Activated CD4-positive, alpha-beta T cell treated with anti-CD3 and anti-CD28 coated beads for 4 hours (primary cell): ENCODE data around the gene YARS2.
"Not testable (repeated sequence)": the region's sequence is repeated elsewhere in the genome, so short reads cannot be mapped to it uniquely, and the experiment has no call there.

Experiments
- DNase-seq, 2 donors: peaks; one replicate each; pipeline ENCODE4 v3.0.0-alpha.2; 2020

The YARS2 gene

GRCh38 chr12:32742133-32742532 lies 13.6 kb downstream of the YARS2 start:
- DNase-seq, result no peak

- no peak for DNase-seq
Measured at GRCh38 chr12:32739279-32739678, 16.4 kb downstream of the YARS2 start.

GRCh38 chr12:32737715-32738114 lies 18.0 kb downstream of the YARS2 start:
- no peak for DNase-seq

GRCh38 chr12:32736445-32736844 lies 19.3 kb downstream of the YARS2 start:
- DNase-seq, result no peak

- no peak for DNase-seq
Measured at GRCh38 chr12:32734952-32735351, 20.7 kb downstream of the YARS2 start.

GRCh38 chr12:32727237-32727636 lies 28.5 kb downstream of the YARS2 start:
- DNase-seq, result no peak

- DNase-seq, result no peak
Measured at GRCh38 chr12:32726286-32726685, 29.4 kb downstream of the YARS2 start.

- not testable (repeated sequence) for DNase-seq
Measured at GRCh38 chr12:32725308-32725707, 30.4 kb downstream of the YARS2 start.

GRCh38 chr12:32718926-32719325 lies 36.8 kb downstream of the YARS2 start:
- DNase-seq, result no peak

- DNase-seq, result no peak
Measured at GRCh38 chr12:32714772-32715171, 40.9 kb downstream of the YARS2 start.

GRCh38 chr12:32708926-32709325 lies 46.8 kb downstream of the YARS2 start:
- no peak for DNase-seq

- DNase-seq, result no peak
Measured at GRCh38 chr12:32706335-32707024, 49.2 kb downstream of the YARS2 start.

GRCh38 chr12:32705783-32706182 lies 49.9 kb downstream of the YARS2 start:
- no peak for DNase-seq

GRCh38 chr12:32702946-32703345 lies 52.8 kb downstream of the YARS2 start:
- no peak for DNase-seq

GRCh38 chr12:32702473-32702872 lies 53.2 kb downstream of the YARS2 start:
- no peak for DNase-seq

GRCh38 chr12:32699437-32699836 lies 56.3 kb downstream of the YARS2 start:
- not testable (repeated sequence) for DNase-seq

GRCh38 chr12:32698285-32698684 lies 57.4 kb downstream of the YARS2 start:
- DNase-seq, result no peak

GRCh38 chr12:32697445-32697844 lies 58.3 kb downstream of the YARS2 start:
- no peak for DNase-seq
